Measurements from ENCODE around the gene PDAP1. TPM values are rescaled to one million over a fixed set of nuclear protein-coding genes. Genes with fewer than 3 reads are reported as not detected.

PDAP1 gene
- total and polyA plus RNA-seq, 5 donors from 2014 or later: 17.2 to 52.8 (median 20.7) TPM

Other genes with a start within 250 kb of the PDAP1 start
- not detected for gene KPNA7, start 200.5 kb downstream of the PDAP1 start, total RNA-seq
- not detected for gene KPNA7, start 200.5 kb downstream of the PDAP1 start, polyA plus RNA-seq
- gene MYH16, start 135.8 kb downstream of the PDAP1 start, total RNA-seq: not detected
- gene MYH16, start 135.8 kb downstream of the PDAP1 start, polyA plus RNA-seq: not detected
- 42.5 TPM for gene ARPC1A, start 82.7 kb downstream of the PDAP1 start, total RNA-seq
- 10 to 100 TPM; 70.2 to 79.0 (median 75.9) TPM for gene ARPC1A, start 82.7 kb downstream of the PDAP1 start, polyA plus RNA-seq
- gene ARPC1B, start 33.9 kb downstream of the PDAP1 start, total RNA-seq: 205 TPM
- gene ARPC1B, start 33.9 kb downstream of the PDAP1 start, polyA plus RNA-seq: 100 to 1,000 TPM; 602 to 898 (median 659) TPM
- gene BUD31, start 372 bp upstream of the PDAP1 start, total RNA-seq: 130 TPM
- 100 to 1,000 TPM; 175 to 251 (median 224) TPM for gene BUD31, start 372 bp upstream of the PDAP1 start, polyA plus RNA-seq
- 3.2 TPM for gene PTCD1, start 30.2 kb upstream of the PDAP1 start, total RNA-seq
- gene PTCD1, start 30.2 kb upstream of the PDAP1 start, polyA plus RNA-seq: 1 to 10 TPM in 3 of 4 donors, under 1 TPM in 1; 0.91 to 3.8 (median 3.1) TPM
- 43.7 TPM for gene CPSF4, start 30.3 kb upstream of the PDAP1 start, total RNA-seq
- 10 to 100 TPM; 19.4 to 28.8 (median 23.1) TPM for gene CPSF4, start 30.3 kb upstream of the PDAP1 start, polyA plus RNA-seq
- gene ATP5MF, start 57.6 kb upstream of the PDAP1 start, total RNA-seq: 117 TPM
- 100 to 1,000 TPM; 433 to 595 (median 475) TPM for gene ATP5MF, start 57.6 kb upstream of the PDAP1 start, polyA plus RNA-seq
- 15.8 TPM for gene ZNF789, start 64.3 kb upstream of the PDAP1 start, total RNA-seq
- gene ZNF789, start 64.3 kb upstream of the PDAP1 start, polyA plus RNA-seq: 1 to 10 TPM; 4.2 to 6.9 (median 6.2) TPM
- gene ZNF394, start 91.7 kb upstream of the PDAP1 start, total RNA-seq: 224 TPM
- 10 to 100 TPM; 53.9 to 72.0 (median 69.4) TPM for gene ZNF394, start 91.7 kb upstream of the PDAP1 start, polyA plus RNA-seq
- gene ZKSCAN5, start 96.1 kb upstream of the PDAP1 start, total RNA-seq: 5.8 TPM
- 1 to 10 TPM; 2.8 to 5.0 (median 4.2) TPM for gene ZKSCAN5, start 96.1 kb upstream of the PDAP1 start, polyA plus RNA-seq
- gene FAM200A, start 143.5 kb upstream of the PDAP1 start, total RNA-seq: 3.1 TPM
- 10 to 100 TPM in 1 of 4 donors, 1 to 10 TPM in 3; 3.6 to 10.8 (median 5.2) TPM for gene FAM200A, start 143.5 kb upstream of the PDAP1 start, polyA plus RNA-seq
- gene ZNF655, start 150.0 kb upstream of the PDAP1 start, total RNA-seq: 148 TPM
- gene ZNF655, start 150.0 kb upstream of the PDAP1 start, polyA plus RNA-seq: 100 to 1,000 TPM in 1 of 4 donors, 10 to 100 TPM in 3; 89.9 to 121 (median 95.5) TPM
- 1.1 TPM for gene TMEM225B, start 189.7 kb upstream of the PDAP1 start, total RNA-seq
- gene TMEM225B, start 189.7 kb upstream of the PDAP1 start, polyA plus RNA-seq: 1 to 10 TPM in 2 of 4 donors, under 1 TPM in 2; 0.67 to 2.3 (median 1.00) TPM
- 47.3 TPM for gene ZSCAN25, start 208.3 kb upstream of the PDAP1 start, total RNA-seq
- gene ZSCAN25, start 208.3 kb upstream of the PDAP1 start, polyA plus RNA-seq: 10 to 100 TPM in 3 of 4 donors, 1 to 10 TPM in 1; 9.9 to 20.4 (median 14.0) TPM